Esophagus squamous epithelium (tissue), 5 donors: ENCODE results near the gene SLC12A9. TPM values are rescaled to one million over a fixed set of nuclear protein-coding genes. Genes with fewer than 3 reads are reported as not detected.

ENCODE experiments used
- DNase-seq: peaks from one replicate; lab custom pipeline; 2025; lab: John Stamatoyannopoulos, UW
- H3K27ac ChIP-seq, 4 donors: fragments of 200-600 bp; sonication (generic); one replicate each; pipeline ENCODE4 v1.5.1; 2016 to 2019; ENCODE audit warnings: mild to moderate bottlenecking in 1 of 4
- H3K27me3 ChIP-seq, 4 donors: fragments of 200-600 bp; sonication (generic); 1 replicate in 3 of 4; 2 replicates in 1 of 4; pipeline versions ENCODE4 v1.5.1 to v1.6.0; 2017 to 2021; ENCODE audit warnings: antibody characterized with exemption in 1 of 4
- H3K36me3 ChIP-seq, 3 donors: fragments of 200-600 bp; sonication (generic); one replicate each; pipeline ENCODE4 v1.5.1; 2016 to 2019
- H3K4me1 ChIP-seq, 3 donors: fragments of 200-600 bp; sonication (generic); one replicate each; pipeline ENCODE4 v1.5.1; 2017 to 2019
- H3K4me3 ChIP-seq, 4 donors: fragments of 200-600 bp; sonication (generic); 1 replicate in 3 of 4; 2 replicates in 1 of 4; pipeline ENCODE4 v1.5.1; 2016 to 2019; ENCODE audit warnings: mild to moderate bottlenecking in 2 of 4, moderate library complexity in 1 of 4
- H3K9me3 ChIP-seq, 3 donors: fragments of 200-600 bp; sonication (generic); one replicate each; pipeline ENCODE4 v1.5.1; 2016 to 2019
- CTCF ChIP-seq, 6 experiments: fragments of 450-650 bp in 4 of 6; fragments of 200-600 bp in 2 of 6; sonication (generic) in 2 of 6; IDR thresholded peaks; one replicate each; pipeline ENCODE4 v1.5.1; 2016 to 2019; ENCODE audit warnings: antibody characterized with exemption in 6 of 6, mild to moderate bottlenecking in 4 of 6, moderate library complexity in 4 of 6
- POLR2A ChIP-seq, 4 donors: fragments of 450-650 bp; IDR thresholded peaks; one replicate each; pipeline ENCODE4 v1.6.1; 2017; ENCODE audit warnings: antibody characterized with exemption in 4 of 4, mild to moderate bottlenecking in 4 of 4, moderate library complexity in 3 of 4
- WGBS, 2 donors: methylation state at CpG; one replicate each; pipeline ENCODE4 v1.1.5; 2018; 5-methylcytosine and 5-hydroxymethylcytosine counted together
- intact Hi-C: fragments of 100-400 bp; cut with DNase I; formaldehyde crosslinking; loops from one replicate; pipeline ENCODE4 v1.15.0; 2022
- total RNA-seq, 4 donors: library from RNA; depleted of rRNA; stranded (reverse); fragments of >200 nt; gene quantifications; one replicate each; pipeline ENCODE4 v1.1.0, GENCODE V29; 2016
- donor health status: DM: yes; HTN: yes; CAD: no.

The SLC12A9 gene
- total RNA-seq, 4 donors from 2014 or later = 9.9 to 19.6 (median 17.3) TPM

GRCh38 chr7:100894860-100895700, 42.6 kb downstream of the SLC12A9 start:
- H3K9me3 ChIP-seq = no peaks in the 10 kb centered on the region
- peaks cover 30 to 54% (median 40%) of the 10 kb centered on the region in 3 donors for H3K4me1 ChIP-seq
- intact Hi-C loops = loop anchor here (5.0 kb wide), 1 partner anchor 162 kb away; no protein-coding TSS in a partner anchor
- no peaks in the 10 kb centered on the region for H3K36me3 ChIP-seq
- no peak for DNase-seq
- peak overlapping the region in 3 of 4 donors; percentile 16 to 36 (median 19) for H3K27ac ChIP-seq
- peak overlapping the region; percentile 28 to 68 (median 50) for H3K4me3 ChIP-seq
- H3K27me3 ChIP-seq = peaks cover 9 to 77% (median 17%) of the 10 kb centered on the region in 4 donors
- 0 to 5% methylated on average over 4 to 6 of the region's 83 CpGs for WGBS, 2 donors
- TF ChIP-seq POLR2A (IDR thresholded peaks at IDR 0.05) (no peak), CTCF (IDR thresholded peaks at IDR 0.05) (peak; percentile 65 to 84 (median 76))

GRCh38 chr7:100895701-100895955, 43.1 kb downstream of the SLC12A9 start, which contains the start of gene ACHE:
Gene ACHE, minus strand, starts transcription at chr7:100895888. Its CDS starts 1,656 bp downstream, at chr7:100894232.
- intact Hi-C loops = loop anchor here (5.0 kb wide), 1 partner anchor 162 kb away; no protein-coding TSS in a partner anchor
- no CpG with 5 or more reads among the region's 32 CpGs for WGBS, 2 donors
- Histone ChIP-seq H3K27me3 (peaks cover 9 to 83% (median 17%) of the 10 kb centered on the region in 4 donors), H3K9me3 (no peaks in the 10 kb centered on the region), H3K27ac (peak within 1 kb of the TSS in 3 of 4 donors; percentile 16 to 36 (median 19)), H3K36me3 (no peaks in the 10 kb centered on the region), H3K4me1 (peaks cover 28 to 49% (median 37%) of the 10 kb centered on the region in 3 donors), H3K4me3 (peak within 1 kb of the TSS; percentile 28 to 68 (median 50))
- DNase-seq = no peak
- TF ChIP-seq POLR2A (IDR thresholded peaks at IDR 0.05) (no peak), CTCF (IDR thresholded peaks at IDR 0.05) (no peak)

GRCh38 chr7:100895956-100896731, 43.6 kb downstream of the SLC12A9 start:
- H3K4me3 ChIP-seq = peak overlapping the region; percentile 28 to 68 (median 50)
- H3K27ac ChIP-seq = no peak overlapping the region
- WGBS, 2 donors = 6 to 8% methylated on average over 21 to 22 of the region's 54 CpGs
- no peaks in the 10 kb centered on the region for H3K36me3 ChIP-seq
- H3K9me3 ChIP-seq = no peaks in the 10 kb centered on the region
- no peak for TF ChIP-seq CTCF (IDR thresholded peaks at IDR 0.05)
- intact Hi-C loops = loop anchor here (5.0 kb wide), 1 partner anchor 161 kb away; no protein-coding TSS in a partner anchor
- peaks cover 9 to 88% (median 17%) of the 10 kb centered on the region in 4 donors for H3K27me3 ChIP-seq
- H3K4me1 ChIP-seq = peaks cover 23 to 44% (median 32%) of the 10 kb centered on the region in 3 donors
- no peak for DNase-seq

- peaks cover 9 to 96% (median 17%) of the 10 kb centered on the region in 4 donors for H3K27me3 ChIP-seq
- intact Hi-C loops = loop anchor here (5.0 kb wide), 1 partner anchor 160 kb away; no protein-coding TSS in a partner anchor
- H3K36me3 ChIP-seq = no peaks in the 10 kb centered on the region
- H3K9me3 ChIP-seq = no peaks in the 10 kb centered on the region
- H3K27ac ChIP-seq = no peak overlapping the region
- WGBS, 2 donors = 5 to 15% methylated on average over 2 to 13 of the region's 95 CpGs
- H3K4me1 ChIP-seq = peaks cover 20 to 35% (median 28%) of the 10 kb centered on the region in 3 donors
- peak; percentile 52 to 80 (median 77) for TF ChIP-seq CTCF (IDR thresholded peaks at IDR 0.05)
- TF ChIP-seq POLR2A (IDR thresholded peaks at IDR 0.05) = no peak
- DNase-seq = no peak
- peak overlapping the region in 3 of 4 donors; percentile 50 to 68 (median 51) for H3K4me3 ChIP-seq
Observed at GRCh38 chr7:100896732-100897608, 44.5 kb downstream of the SLC12A9 start.
